K562 (cell line): ENCODE results near the gene SPATA21. TPM values are rescaled to one million over a fixed set of nuclear protein-coding genes. Genes with fewer than 3 reads are reported as not detected.

Experiments used
- ARID1B ChIP-seq: fragments of 450-650 bp; IDR thresholded peaks from 2 replicates; pipeline ENCODE4 v1.6.1; 2016; ENCODE audit warnings: antibody characterized with exemption, mild to moderate bottlenecking, inconsistent platforms
- ARNT ChIP-seq, 2 experiments: fragments of 450-650 bp; IDR thresholded peaks; 2 replicates each; pipeline ENCODE4 v1.6.1; 2016; ENCODE audit warnings: mild to moderate bottlenecking in 1 of 2
- C11orf30 ChIP-seq: fragments of 450-650 bp; IDR thresholded peaks from 2 replicates; pipeline ENCODE4 v1.6.1; 2016; ENCODE audit warnings: low read depth, mild to moderate bottlenecking
- CEBPB ChIP-seq: fragments of 450-650 bp; IDR thresholded peaks from 2 replicates; pipeline ENCODE4 v1.6.1; 2016; ENCODE audit warnings: missing genetic modification characterization, missing compliant biosample characterization
- DDX20 ChIP-seq: fragments of 450-650 bp; IDR thresholded peaks from 2 replicates; pipeline ENCODE4 v1.6.1; 2016; ENCODE audit warnings: missing genetic modification characterization, low read depth, mild to moderate bottlenecking, missing compliant biosample characterization, moderate library complexity
- FOSL1 ChIP-seq: fragments of 200-800 bp; sonication (Bioruptor generic); conservative IDR thresholded peaks from 2 replicates; pipeline ENCODE4 v1.6.1; 2016; ENCODE audit warnings: missing genetic modification characterization, missing compliant biosample characterization
- GTF3C2 ChIP-seq: IDR thresholded peaks from 3 replicates; pipeline ENCODE4 v1.6.1; 2011; ENCODE audit warnings: borderline replicate concordance, mild to moderate bottlenecking, moderate library complexity; ENCODE audit not compliant: insufficient read length; ENCODE audit errors: extremely low read depth
- HEY1 ChIP-seq: fragments of 250-450 bp; sonication (Bioruptor Pico); IDR thresholded peaks from 2 replicates; pipeline ENCODE4 v1.5.0; 2020; ENCODE audit warnings: mild to moderate bottlenecking, moderate library complexity, borderline replicate concordance
- KLF16 ChIP-seq: IDR thresholded peaks from 2 replicates; pipeline ENCODE4 v1.6.1; 2016; ENCODE audit warnings: antibody characterized with exemption
- LARP7 ChIP-seq: fragments of 450-650 bp; IDR thresholded peaks from 2 replicates; pipeline ENCODE4 v1.6.1; 2016
- NCOA2 ChIP-seq, 2 experiments: fragments of 450-650 bp; IDR thresholded peaks; 2 replicates each; pipeline ENCODE4 v1.6.1; 2018; ENCODE audit warnings: mild to moderate bottlenecking in 2 of 2, moderate library complexity in 1 of 2; ENCODE audit not compliant: partially characterized antibody in 2 of 2
- NUFIP1 ChIP-seq: fragments of 450-650 bp; IDR thresholded peaks from 2 replicates; pipeline ENCODE4 v1.6.1; 2018; ENCODE audit not compliant: partially characterized antibody
- PKNOX1 ChIP-seq: fragments of 450-650 bp; IDR thresholded peaks from 2 replicates; pipeline ENCODE4 v1.6.1; 2016
- RUNX1 ChIP-seq: sonication (generic); IDR thresholded peaks from 2 replicates; pipeline ENCODE4 v1.6.1; 2016; ENCODE audit warnings: antibody characterized with exemption, low read depth
- SRF ChIP-seq, 2 experiments: fragments of 250-450, 450-650 bp in 1 of 2; sonication (Bioruptor Pico) in 1 of 2; sonication (generic) in 1 of 2; formaldehyde crosslinking; IDR thresholded peaks; 2 replicates each; pipeline versions ENCODE4 v1.5.0 to v1.5.1; 2020 to 2022; ENCODE audit warnings: mild to moderate bottlenecking in 1 of 2, missing genetic modification reagents in 1 of 2
- TFAM ChIP-seq: fragments of 250-450 bp; sonication (Bioruptor Pico); conservative IDR thresholded peaks from 2 replicates; pipeline ENCODE4 v1.5.0; 2021; ENCODE audit warnings: mild to moderate bottlenecking, moderate library complexity
- UBTF ChIP-seq, 2 experiments: IDR thresholded peaks; 2 replicates each; pipeline ENCODE4 v1.6.1; 2012; ENCODE audit warnings: improper control_type of control experiment in 2 of 2, low read depth in 2 of 2, low read length in 2 of 2, borderline replicate concordance in 1 of 2
- ZNF212 ChIP-seq: fragments of 450-650 bp; formaldehyde crosslinking; IDR thresholded peaks from 2 replicates; pipeline ENCODE4 v1.4.0; 2020; ENCODE audit warnings: mild to moderate bottlenecking
- ZNF395 ChIP-seq: fragments of 200-800 bp; sonication (Bioruptor generic); IDR thresholded peaks from 2 replicates; pipeline ENCODE4 v1.6.1; 2017; ENCODE audit warnings: missing genetic modification characterization, missing compliant biosample characterization
- ZNF668 ChIP-seq: fragments of 250-450 bp; sonication (Bioruptor Pico); IDR thresholded peaks from 2 replicates; pipeline ENCODE4 v1.8.0; 2022; ENCODE audit warnings: mild to moderate bottlenecking, inconsistent platforms
- polyA plus RNA-seq, 8 experiments: library from polyadenylated mRNA; depleted of rRNA in 4 of 8; stranded (reverse) in 5 of 8; unstranded in 3 of 8; fragments of >200 nt; fragmentation: Nextera tagmentation in 2 of 8; fragmentation: Illumina TruSeq in 1 of 8; extraction: Ambion mirVana in 2 of 8; extraction: Trizol in 1 of 8; gene quantifications; 2 replicates each; pipeline versions ENCODE4 v1.2.1 to v1.2.3, GENCODE V29; 2011 to 2014; ENCODE audit warnings: inconsistent platforms in 1 of 8, missing spikeins in 1 of 8
- total RNA-seq, 7 experiments: library from RNA; depleted of rRNA in 6 of 7; stranded (reverse); fragments of >200 nt in 6 of 7; fragmentation: Illumina TruSeq in 2 of 7; extraction: Trizol in 2 of 7; gene quantifications; 2 replicates each; pipeline versions ENCODE4 v1.2.1 to v1.2.3, GENCODE V29; 2011 to 2021; ENCODE audit warnings: low replicate concordance in 1 of 7

SPATA21 gene
- total and polyA plus RNA-seq, 9 of the 15 experiments (the other 6 are each of a cell fraction or from before 2014, with no cell fraction given), result 0.10 to 0.36 (median 0.13) TPM; not detected in 3

GRCh38 chr1:16351994-16352841 lies 85.0 kb downstream of the SPATA21 start, which contains the start of gene FBXO42 (continued):
- TF ChIP-seq SRF (CRISPR knock-in tag; IDR thresholded peaks at IDR 0.05) (peak in 1 of 2 experiments; percentile 67; a peak in 1 of 4 replicates), C11orf30 (0 out of 2 replicates have a peak, but pooled peaks have one; percentile 23), CEBPB (tag) (peak; percentile 76), PKNOX1 (no peak), ZNF668 (peak; percentile 27; the same call in 1 of the 2 replicates), DDX20 (tag) (no peak), HEY1 (CRISPR knock-in tag) (no peak), RUNX1 (peak; percentile 83; the same call in 1 of the 2 replicates), ZNF212 (0 out of 2 replicates have a peak, but pooled peaks have one; percentile 16), NCOA2 (IDR thresholded peaks at IDR 0.05; ENCODE audit: partially characterized antibody in 2 of 2) (no peak), TFAM (no peak), LARP7 (no peak), ARNT (IDR thresholded peaks at IDR 0.05) (no peak), NUFIP1 (no peak), UBTF (IDR thresholded peaks at IDR 0.05; ENCODE audit: borderline replicate concordance in 1 of 2, low read depth in 2 of 2, low read length in 2 of 2) (peak; percentile 82 to 84; a peak in 2 of 4 replicates), GTF3C2 (no peak), KLF16 (no peak), ZNF395 (peak; percentile 77), FOSL1 (tag) (no peak), ARID1B (peak; percentile 58; the same call in 1 of the 2 replicates)
